HK-2 (cell line): ENCODE data around the gene ERN1.

ENCODE experiments used
- DNase-seq: peaks from one replicate; pipeline ENCODE4 v3.0.0-alpha.2; 2018; ENCODE audit not compliant: unreplicated experiment

Gene ERN1

DNA sequence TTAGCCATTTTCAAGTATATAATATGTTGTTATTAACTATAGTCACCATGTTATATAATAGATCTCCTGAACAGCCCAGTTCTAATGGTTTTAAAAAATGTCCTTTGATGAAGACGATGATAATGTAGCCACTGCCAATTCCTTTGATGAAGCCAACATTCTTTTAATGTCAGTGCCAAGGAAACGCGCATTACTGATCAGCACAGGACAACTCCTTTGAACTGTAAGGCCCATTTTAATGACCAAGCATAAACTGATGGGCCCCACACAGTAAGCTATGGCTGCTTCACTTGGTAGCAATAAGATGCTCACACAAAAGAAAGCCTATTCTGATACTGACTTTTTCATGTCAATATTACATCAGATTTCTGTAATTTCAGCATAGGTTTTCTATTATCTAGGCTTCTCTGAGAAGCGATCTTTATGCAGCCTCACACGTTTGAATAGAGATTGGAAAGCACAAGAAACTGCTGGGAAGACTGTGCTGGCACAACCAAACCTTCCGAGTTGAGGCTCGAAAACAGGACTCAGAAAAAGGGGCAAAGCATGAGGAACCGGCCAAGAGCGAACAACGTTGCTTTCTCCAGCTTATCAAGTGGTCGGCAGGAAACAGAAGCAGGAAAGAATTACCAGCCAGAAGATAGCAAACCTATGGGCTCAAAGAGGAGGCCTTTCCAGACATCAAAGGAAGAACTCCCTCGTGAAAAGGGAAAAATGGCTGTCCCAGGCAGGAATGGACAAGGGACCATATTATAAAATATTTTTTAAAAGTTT, 19.4 kb downstream of the ERN1 start:
- DNase-seq = no peak

DNA sequence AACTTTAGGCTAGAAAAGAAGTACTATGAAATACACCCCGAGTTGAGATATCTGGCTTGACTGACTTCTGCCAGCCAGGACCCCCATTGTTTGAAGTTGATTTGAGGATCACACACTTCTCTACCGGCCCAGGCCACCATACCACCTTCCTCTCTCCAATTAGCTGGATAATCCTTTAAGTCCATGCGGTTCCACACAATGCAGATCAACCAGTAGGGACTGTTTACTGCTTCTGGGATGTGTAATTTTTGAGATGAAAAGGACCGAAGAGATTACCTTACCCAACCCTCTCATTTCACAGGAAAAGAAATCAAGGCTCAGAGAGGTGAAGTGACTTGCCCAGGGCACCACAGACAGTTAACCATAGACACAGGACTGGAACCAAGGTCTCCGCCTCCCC, 20.5 kb downstream of the ERN1 start:
- no peak for DNase-seq

DNA sequence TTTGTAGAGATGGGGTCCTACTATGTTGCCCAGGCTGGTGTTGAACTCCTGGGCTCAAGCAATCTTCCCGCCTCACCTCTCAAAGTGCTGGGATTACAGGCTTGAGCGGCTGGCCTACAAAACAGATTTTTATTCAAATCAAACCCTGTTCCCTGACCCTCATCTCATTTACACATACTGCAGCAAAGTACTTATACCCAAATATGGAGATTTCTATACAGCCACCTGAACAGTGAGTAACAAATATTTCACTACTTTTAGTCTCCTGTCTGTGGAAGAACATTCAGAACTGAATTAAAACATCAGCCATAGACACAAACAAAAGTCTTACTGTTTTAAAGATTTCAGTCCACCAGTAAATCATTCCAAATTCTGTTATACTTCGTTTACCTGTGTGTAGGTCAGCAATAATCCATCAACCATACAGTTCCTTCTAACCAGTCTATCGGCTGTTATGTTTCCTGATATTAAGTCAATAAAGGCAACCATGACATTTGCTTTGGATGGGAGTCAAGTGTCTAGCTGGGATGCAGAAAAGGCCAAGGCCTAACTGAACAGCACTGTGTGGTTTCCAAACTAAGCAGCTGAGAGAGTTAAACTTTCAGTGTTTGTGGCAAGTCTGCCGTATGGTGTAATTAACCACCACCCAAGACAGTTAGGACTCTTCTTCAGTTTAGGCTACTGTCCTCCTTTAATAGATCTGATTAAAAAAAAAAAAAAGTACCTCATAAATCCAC, 22.3 kb downstream of the ERN1 start:
- DNase-seq = no peak

DNA sequence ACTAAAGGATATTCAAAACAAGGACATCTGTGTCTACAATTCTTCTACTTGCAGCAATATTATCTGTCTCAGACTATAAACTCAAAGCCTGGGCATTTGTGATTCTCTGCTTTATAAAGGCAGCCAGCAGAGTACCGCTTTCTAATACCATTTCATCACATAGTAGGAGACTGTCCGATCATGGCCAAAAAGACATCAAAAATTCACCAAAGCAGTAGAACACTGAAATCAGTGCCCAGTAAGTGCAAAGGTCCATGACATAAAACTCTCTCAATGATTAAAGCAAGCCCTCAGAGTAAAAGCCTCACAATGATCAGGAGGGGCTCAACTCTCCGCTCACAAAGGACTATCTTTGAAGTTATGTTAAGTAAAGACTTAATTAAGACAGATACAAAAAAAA, 23.0 kb downstream of the ERN1 start:
- DNase-seq = no peak

DNA sequence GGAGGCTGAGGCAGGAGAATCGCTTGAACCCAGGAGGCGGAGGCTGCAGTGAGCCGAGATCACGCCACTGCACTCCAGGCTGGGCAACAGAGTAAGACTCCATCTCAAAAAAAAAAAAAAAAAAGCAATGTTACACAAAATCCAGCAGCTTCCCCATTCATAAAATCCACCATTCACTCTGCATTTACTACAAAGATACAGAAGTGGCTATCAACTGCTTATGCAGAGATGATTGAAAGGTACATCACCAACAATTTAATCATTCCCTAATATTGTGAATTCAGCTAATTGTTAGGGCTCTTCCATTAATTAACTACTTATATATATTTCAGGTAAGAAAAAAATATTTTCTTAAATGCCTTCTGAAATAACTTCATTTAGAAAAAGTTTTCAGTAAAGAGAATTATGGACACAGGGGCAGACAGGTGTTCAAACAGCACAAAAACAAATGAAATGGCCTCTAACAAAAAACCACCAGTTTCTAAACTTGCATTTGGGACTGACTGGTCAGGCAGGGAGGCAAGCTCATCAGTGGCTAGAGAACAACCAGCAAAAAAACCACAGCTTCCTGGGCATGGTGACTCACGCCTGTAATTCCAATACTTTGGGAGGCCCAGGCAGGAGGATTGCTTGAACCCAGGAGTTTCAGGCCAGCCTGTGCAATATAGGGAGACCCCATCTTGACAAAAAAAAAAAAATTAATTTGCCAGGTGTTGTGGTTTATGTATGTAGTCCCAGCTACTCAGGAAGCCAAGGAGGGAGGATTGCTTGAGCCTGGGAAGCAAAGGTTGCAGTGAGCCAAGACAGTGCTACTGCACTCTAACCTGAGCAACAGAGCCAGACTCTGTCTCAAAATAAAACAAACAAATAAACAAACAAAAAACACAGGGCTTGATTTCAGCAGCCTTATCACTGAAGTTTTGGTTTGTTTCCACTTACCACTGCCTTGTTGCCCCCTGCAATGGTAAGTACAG, 26.3 kb downstream of the ERN1 start:
- peak; percentile 40 for DNase-seq

DNA sequence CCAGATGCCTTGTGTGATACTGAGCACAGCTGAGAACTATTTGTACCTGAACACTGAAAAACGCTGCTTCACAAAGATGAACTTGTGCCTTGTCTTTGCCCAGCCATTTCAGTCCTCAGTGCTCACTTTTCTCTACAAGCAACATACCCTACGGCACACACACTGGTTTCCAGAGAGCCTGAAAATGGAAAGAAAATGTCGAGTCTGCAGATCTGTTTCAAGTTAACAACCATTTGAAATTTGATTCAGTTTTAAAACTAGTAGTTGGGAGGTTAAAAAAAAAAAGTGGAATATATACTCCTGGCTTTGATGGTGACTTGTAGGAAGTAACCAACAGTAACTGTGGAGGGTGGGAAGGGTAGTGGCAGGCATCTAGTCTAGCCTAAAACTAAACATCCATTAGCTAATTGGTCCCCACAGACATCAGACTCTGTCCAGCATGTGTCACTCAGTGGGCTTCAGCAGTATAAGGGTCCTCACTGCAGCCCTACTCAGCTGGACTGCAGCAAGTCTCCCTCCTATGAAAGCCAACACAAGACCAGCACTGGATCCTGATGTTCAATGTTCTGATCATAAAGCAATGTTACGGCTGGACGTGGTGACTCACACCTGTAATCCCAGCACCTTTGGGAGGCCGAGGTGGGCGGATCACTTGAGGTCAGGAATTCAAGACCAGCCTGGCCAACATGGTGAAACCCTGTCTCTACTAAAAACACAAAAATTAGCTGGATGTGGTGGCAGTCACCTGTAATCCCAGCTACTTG, 27.1 kb downstream of the ERN1 start:
- no peak for DNase-seq

DNA sequence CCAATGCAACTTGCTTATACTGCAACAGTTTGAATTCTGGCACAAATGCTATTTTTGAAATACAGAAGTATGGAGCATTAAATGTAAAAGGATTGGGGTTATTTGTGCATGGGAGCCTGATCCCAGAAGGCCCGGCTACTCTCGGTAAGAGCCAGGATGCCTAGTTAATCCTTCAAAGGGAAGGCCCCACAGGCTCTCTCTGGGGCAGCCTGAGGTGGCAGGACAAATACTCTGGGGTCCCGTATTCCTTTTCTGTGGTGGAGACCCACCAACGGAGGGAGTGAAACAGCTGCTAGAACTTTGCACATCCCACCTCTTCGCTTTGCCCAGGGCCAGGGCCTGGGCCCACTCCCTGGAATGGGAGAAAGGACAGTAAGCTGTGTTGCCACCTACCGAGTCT, 30.4 kb downstream of the ERN1 start:
- no peak for DNase-seq

DNA sequence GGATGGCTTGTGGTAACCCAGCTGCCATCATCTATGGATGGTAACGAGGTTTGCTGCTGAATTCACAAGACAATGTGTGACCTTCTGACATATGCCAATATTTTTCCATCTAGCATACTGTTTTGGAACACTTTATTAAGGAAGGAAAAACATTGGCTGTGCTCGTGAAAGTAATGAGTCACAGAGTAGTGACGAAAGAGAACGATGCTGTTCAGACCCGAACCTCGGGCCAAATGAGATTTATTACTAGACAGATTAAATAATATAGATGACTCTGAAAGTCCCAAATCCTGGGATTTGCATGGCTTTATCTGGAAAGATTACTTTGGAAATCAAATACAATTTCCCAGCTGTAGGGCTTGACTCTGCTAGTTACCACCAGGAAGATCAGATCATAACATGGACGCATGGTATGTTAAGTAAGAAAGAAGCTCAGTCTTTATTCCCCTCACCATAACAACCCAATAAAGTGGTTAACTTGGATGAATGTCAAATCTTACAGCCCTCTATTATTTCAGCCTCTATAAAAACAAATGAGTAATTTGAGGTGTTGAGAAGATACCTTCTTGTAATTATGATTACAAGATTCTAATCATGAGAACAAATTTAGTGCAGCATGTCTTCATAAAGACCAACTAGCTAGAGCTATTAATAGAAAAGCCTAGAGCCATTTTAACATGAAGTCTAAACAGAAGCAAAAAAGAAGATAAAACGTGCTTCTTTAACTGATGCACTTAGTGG, 32.6 kb downstream of the ERN1 start:
- no peak for DNase-seq

DNA sequence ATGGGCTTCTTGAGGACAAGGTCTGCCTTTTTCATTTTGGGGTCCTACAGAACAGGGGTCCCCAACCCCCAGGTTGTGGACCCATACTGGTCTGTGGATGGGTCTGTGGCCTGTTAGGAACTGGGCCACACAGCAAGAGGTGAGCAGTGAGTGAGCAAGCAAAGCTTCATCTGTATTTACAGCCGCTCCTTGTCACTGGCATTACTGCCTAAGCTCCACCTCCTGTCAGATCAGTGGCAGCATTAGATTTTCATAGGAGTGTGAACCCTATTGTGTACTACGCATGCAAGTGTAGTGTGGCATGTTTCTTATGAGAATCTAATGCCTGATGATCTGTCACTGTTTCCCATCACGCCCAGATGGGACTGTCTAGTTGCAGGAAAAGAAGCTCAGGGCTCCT, 33.9 kb downstream of the ERN1 start:
- no peak for DNase-seq

DNA sequence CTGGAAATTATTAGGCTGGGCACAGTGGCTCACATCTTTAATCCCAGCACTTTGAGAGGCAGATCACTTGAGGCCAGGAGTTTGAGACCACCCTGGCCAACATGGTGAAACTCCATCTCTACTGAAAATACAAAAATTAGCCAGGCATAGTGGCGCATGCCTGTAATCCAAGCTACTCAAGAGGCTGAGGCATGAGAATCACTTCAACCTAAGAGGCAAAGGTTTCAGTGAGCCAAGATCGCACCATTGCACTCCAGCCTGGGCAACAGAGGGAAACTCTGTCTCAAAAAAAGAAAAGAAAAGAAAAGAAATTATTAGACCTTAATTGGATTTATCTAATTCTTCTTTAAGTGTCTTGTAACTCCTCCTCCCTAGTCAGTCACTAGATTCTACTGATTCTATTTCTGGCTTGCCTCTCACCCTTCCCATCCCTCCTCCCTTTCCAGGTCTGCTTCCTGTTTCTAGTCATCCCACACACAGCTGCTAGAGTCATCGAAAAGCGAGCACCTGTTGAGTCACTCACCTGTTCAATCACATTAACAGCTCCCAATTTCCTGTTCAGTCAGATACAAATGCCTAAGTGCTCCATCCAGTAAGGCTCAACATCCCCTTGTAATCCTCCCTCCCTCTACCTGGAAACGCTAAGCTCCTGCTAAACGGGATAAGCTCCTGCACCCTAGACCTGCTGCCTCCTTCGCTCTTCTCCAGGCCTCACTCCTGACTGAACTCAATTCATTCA, 34.6 kb downstream of the ERN1 start:
- no peak for DNase-seq

DNA sequence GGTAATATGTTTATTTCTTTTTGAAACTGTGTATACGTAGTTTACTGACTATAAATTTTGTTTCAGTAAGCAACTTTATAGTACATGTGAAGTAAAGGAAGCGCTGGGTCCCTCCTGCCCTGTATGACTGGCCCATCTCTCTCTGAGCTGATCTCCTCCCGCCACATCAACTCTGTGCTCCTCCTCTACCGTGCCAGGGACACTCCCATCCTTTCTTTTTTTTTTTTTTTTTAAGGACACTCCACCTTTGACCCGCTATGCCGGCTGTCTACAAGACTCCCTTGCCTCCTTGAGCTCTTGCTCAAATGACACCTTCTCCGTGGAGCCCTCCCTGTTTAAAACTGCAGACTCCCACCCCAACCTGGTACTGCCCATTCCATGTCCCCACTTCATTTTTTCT, 35.5 kb downstream of the ERN1 start:
- no peak for DNase-seq

DNA sequence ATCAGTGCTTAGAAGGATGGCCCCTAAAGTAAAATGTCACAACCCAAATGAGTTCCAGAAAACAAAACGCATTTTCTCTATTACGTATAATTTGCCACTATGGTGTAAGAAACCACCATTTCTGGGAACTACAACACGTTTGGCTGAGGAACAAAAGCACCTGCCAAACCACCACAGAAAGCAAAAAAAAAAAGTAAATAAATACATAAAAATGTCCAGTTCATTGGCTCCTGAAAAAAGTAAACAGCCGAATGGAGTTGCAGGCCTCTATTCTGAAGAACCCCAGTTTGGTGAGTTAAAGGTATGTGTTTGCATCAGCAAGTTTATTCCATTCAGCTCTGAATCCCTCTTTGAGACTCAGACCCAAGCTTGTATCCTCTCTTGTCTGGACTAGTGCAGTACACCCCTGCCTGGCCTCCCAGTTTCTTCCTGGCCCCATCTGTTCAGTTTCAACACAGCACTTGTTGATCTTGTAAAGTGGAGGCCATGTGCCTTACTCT, 36.9 kb downstream of the ERN1 start:
- DNase-seq = no peak

DNA sequence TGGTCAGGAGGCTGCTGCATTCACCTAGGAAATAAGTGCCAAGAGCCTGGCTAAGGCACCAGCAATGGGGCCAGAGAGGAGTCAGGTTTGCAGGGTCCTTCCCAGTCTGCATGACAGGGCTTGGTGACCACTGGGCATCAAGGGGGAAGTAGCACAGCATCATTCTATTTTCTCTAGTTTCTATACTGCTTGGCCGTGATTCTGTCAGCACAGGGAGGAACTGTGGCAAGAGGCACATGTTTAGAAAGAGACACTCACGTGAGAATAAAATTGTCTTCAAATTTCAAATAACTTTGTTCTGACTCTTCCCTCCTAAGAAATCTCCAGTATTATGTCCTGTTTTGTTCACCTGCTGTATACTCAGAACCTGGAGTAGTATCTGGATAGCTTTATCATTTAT, 37.8 kb downstream of the ERN1 start:
- DNase-seq = no peak

DNA sequence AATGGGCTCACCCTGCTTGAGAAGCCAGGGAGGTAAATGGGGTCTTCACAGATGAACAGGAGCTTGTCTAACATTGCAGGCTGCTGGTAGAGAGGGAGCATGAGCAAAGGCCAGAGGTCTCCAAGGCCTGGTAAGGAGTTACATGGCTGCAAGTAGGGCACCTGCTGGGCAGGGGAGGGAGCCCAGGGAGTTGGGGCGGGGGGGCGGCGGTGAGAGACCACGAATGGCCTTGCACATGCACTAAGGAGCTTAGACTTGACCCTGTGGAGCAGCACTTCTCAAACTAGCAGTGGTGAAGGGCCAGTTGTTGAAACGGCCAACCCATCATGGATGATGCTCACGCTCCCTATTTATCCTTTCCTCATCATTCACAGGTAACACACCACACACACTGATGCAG, 38.4 kb downstream of the ERN1 start:
- DNase-seq = no peak

DNA sequence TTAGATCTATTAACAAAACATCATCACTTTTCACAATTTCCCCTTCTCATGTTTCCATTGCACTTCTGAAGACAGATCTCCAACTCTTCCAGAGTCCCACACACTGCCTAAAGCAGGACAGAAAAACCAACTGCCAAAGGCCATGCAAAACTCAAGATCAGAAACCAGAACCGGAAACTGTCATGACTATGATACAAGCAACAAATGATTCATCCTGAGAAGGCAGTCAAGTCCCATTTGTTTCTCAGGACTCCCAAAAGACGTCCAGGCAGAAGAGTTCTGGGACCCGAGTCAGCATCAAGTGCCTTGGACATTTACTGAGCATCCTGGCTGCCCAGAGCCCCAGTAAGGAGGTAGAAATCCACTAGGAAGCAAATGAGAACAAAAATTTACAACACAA, 38.8 kb downstream of the ERN1 start:
- no peak for DNase-seq

DNA sequence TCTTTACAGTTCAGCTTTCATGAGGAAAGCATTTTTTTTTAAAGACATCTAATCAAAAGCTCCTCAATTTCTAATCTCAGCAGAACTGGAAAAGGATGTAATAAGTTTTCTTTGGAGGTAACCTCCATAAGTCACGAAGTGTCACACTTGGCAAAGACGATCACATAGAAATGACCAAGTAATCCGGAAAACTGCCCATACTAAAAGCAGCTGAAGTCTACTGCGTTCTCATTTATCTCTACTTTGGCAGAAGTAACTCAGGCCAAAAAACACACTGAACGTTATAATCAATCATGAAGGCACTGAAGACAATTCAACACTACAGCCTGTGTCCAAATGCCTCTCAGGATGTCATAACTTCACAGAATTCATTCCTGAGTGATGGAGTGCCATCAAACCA, 39.8 kb downstream of the ERN1 start:
- no peak for DNase-seq

DNA sequence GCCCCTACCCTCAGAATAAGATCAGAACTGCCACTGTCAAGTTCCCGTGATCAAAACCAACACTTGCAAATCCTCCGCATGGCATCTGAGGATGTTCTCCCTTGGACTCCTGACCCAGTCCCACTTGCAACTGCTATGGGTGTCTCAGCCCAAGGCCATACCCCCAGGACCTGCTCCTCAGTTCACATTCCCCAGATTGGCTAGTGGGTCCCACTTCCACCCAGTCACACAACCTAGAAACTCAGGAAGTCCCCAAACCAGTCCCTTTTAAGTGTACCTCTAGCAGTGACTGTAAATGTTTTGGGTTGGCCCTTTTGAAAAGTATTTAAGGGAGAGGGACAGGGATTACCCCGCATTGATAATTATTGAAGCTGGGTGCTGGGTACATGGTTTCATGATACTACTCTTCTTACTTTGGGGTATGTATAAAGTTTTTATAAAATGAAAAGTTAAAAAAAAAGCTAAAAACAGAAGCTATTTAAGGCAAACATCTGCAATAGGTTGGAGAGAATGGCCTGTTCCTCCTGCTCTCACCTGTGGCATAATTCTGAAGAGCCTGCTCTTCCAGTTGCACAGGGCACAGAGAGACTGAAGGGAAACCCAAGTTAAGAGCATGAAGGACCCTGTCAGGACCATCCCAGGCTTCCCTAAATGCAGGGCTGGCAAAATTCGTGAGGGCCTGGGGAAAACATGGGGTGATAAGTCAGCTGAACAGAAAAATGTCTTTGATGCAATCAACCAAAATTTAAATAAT, 42.5 kb downstream of the ERN1 start:
- DNase-seq = no peak

DNA sequence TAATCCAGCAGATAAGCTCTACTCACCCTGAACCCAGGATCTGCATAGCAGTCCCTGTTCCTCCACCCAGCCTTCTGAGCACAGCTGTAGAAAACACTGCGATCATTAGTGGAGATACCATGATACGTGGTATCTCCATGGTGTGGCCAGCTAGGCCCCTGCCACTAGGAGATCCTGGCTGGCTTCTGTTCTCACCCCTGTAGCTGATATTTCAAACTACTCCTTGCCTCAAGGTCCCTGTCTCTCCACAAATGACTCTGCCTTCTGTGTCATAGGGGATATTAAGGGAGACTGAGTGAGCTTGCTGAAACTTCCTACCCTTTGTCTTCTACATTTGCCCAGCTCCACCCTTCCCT, 44.3 kb downstream of the ERN1 start:
- DNase-seq = no peak

DNA sequence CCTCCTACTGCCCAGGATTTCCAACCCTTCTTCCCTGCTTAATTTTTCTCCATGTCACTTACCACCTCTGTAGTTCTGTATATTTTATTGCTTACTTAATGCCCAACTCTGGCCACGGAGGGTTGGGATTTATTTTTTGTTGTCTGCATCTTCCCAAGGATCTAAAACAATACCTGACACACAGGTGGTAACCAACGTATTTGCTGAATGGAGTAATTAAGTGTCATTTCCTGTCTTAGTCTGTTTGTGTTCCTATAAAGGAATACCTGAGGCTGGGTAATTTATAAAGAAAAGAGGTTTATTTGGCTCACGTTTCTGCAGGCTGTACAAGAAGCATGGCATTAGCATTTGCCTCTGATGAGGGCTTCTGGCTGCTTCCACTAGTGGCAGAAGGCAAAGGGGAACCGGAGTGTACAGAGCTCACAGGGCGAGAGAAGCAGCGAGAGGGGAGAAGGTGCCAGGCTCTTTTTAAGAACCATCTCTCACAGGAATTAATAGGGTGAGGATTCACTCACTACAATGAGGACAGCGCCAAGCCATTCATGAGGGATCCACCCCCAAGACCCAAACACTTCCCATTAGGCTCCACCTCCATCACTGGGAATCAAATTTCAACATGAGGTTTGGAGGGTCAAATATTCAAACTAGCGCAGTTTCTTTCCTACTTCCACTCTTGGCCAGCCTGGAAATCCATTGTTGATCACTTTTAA, 44.8 kb downstream of the ERN1 start:
- DNase-seq = no peak
